HG03045 (cell line): ENCODE results near the gene SEMA6A.

Experiments used
- ATAC-seq: cut with Tn5 transposase; IDR thresholded peaks from one replicate; pipeline ENCODE4 v1.9.1; 2021; ENCODE audit warnings: mild to moderate bottlenecking, moderate library complexity; ENCODE audit not compliant: unreplicated experiment

The SEMA6A gene

GRCh38 chr5:116574367-116575325 is at the start of gene SEMA6A:
SEMA6A (minus strand) TSS chr5:116574823; CDS start chr5:116504944, 69,879 bp downstream.
- ATAC-seq = peak; percentile 63

GRCh38 chr5:116622375-116623050 is 47.9 kb upstream of the SEMA6A start:
- no peak for ATAC-seq

DNA sequence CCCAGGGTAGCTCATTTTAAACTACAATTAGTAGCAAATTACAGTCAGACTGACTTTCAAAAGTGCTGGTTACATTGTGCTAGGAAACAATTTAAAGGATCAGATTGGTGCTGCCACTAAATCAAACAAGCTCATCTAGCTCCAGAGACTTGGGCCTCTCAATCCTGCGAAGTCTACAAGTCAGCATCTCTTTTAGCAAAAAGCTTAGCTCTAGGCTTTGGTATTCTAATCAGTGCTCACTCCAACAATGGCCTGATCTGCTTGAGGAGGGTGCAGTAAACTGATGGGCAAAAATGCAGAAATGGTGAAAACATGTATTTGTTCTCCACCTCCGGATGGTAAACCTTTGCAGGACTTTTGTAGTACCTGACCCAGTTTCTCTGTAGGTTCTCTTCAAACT is 47.0 kb upstream of the SEMA6A start:
- no peak for ATAC-seq

GRCh38 chr5:116616876-116617275 is 42.3 kb upstream of the SEMA6A start:
- ATAC-seq = no peak

DNA sequence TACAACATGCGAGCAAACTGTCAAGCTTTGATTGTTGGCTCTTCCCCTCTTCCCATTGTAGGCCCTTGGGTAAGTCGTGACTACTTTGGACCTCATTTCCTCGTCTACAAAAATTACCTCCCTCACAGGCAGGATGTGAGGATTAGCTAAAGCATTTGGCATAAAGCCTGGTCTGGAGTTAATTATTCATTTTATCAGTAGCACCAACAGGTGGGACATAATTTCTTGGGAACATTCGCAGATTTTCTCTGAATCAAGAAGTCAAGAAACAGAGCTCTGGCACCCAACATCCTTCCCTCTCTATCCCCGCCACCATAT is 39.9 kb upstream of the SEMA6A start:
- no peak for ATAC-seq

DNA sequence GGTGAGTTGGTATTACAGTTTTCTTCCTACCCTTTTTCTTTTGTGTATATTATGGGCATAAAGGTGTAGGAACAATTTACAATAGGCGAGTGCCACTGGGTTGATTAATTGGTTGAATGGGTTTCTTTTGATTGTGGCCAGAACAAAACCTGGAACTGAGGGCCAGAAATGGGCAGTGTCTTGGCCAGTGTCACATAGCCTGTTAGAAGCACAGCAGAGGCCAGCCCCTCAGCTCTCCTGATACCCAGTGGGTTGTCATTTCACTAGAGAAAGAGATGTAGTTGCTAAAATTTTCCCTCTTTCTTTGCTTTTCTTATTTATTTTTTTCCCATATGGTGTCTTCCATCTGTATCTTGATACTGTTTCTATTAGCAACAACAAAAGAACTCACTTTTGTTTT is 38.8 kb upstream of the SEMA6A start:
- ATAC-seq = peak; percentile 39

- no peak for ATAC-seq
These were observed 37.8 kb upstream of the SEMA6A start for GRCh38 chr5:116612431-116612830.

- ATAC-seq = no peak
These were observed 30.9 kb upstream of the SEMA6A start for GRCh38 chr5:116605310-116606070.

DNA sequence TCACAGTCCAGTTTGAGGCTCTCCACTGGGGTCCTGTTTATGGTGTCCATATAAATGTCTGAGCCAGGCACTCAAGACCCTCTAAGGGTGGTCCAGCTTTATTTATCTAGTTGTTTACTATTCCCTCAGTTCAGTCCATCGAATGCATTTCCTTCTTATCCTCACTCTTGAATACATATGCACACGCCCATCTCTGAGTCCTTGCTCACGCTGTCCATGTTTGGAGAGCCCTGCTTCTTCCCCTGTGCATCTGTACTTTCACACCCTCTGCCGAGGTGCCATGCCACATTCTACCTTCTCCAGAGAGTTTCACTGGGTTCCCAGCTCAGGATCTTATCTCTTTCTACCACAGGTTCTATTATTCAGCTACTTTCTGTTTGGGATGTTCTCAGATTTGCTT is 30.2 kb upstream of the SEMA6A start:
- ATAC-seq = no peak

DNA sequence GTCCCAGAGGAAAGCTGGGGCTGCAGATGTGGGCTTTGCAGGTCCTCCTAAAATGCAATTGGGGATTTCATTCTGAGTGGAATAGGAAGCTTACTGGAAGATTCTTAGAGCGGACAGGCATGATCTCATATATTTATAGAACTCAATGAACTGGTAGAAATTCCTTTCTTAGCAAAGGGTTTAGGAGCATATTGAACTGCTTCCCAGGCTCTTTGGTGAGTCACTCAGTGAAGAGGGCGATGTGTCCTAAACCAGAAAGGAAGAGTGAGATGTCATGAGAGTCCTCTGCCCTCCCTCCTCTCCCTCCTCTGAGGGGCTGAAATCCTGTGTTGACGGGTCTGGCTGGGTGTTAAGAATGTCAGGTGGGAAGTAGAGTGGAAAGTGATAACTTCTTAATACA is 26.3 kb upstream of the SEMA6A start:
- ATAC-seq = no peak

DNA sequence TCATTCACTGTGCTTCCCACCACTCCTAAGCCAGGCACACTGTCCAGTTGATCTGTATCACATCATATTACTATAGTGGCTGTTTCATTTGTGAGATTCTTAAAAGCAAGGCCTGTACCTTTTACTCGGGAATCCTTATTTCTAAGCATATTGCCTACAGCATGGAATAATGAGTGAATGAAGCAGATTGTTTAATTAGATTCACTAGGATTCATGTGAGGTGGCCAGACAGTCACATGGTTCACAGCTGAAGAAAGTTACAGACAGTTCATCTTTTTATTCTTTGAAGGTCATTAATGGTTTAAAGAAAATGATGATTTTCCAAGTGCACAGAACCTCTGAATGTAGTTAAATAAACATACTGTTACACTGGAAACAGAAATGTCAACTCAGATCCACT is 24.3 kb upstream of the SEMA6A start:
- ATAC-seq = no peak

- no peak for ATAC-seq
These were observed 20.9 kb upstream of the SEMA6A start for GRCh38 chr5:116595498-116595897.

- no peak for ATAC-seq
These were observed 18.7 kb upstream of the SEMA6A start for GRCh38 chr5:116593340-116593739.

DNA sequence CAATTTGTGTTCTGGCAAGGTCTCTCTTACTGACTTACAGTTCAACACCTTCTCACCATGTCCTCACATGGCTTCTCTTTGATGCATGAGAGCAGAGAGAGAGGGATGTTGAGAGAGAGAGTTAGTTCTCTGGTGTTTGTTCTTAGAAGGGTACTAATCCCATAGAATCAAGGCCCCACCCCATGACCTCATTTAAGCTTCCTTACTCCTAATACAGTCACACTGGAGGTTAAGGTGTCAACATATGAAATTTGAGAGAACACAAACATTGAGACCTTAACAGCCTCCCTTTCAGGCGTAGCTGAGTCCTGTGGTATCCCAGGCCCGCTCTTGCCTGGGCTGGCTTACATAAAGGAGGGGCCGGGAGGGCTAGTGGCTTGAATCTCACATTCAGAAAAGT is 10.6 kb upstream of the SEMA6A start:
- no peak for ATAC-seq

DNA sequence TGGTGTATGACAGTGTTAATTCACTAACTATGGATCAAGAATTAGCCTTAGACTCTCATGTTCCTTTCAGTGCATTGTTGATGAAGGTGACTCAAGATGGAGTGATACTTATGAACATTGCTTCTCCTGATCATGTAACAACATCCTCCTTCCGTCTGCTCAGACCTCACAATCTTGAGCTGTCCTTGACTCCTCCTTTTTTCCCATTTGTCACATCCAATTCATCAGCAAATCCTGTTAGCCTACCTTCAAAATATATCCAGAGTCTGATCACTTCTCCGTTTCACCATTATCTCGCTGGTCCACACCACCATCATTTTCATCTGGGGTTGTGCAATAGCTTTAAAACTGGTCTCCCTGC is 9.2 kb upstream of the SEMA6A start:
- no peak for ATAC-seq

- peak; percentile 40 for ATAC-seq
These were observed 8.7 kb upstream of the SEMA6A start for GRCh38 chr5:116583085-116583861.

GRCh38 chr5:116581910-116582309 is 7.3 kb upstream of the SEMA6A start:
- ATAC-seq = no peak

GRCh38 chr5:116579144-116579543 is 4.5 kb upstream of the SEMA6A start:
- ATAC-seq = no peak

GRCh38 chr5:116578676-116579075 is 4.1 kb upstream of the SEMA6A start:
- no peak for ATAC-seq

DNA sequence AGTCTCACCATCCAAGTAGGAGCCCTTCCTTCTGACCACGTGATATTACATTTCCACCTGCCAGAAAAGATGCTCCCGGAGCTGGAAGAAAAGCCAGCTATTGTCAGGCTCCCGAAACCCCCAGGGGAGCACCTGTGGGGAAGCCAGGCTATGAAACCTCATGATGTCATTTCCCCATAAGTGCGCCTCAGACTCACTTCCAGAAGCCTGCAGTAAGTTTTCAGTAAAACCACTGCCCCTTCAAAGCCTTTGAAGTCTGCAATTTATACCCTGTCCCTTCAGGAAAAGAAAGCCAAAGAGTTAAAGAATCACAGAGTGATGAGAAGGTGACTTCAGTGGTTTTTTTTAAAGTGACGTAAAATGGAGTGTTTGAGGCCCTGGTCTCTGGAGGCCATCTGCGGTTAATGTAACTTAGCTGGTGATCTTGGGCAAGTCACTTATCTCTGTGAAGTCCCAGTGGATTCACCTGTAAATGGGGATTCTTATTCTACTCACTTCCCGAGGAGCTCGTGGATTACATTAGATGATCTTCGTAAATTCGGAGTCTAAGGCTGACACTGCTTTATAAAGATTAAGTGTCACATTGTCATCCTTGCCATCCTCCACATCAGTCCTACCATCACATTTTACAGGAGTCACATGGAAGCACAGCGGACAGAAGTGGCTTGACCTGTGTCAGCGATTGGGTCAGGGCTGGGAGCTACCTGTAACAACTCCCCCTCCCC is 2.6 kb upstream of the SEMA6A start:
- peak; percentile 46 for ATAC-seq
